AG04450 (cell line): ENCODE results near the gene RUNX2. TPM values are rescaled to one million over a fixed set of nuclear protein-coding genes. Genes with fewer than 3 reads are reported as not detected.

Experiments
- CTCF ChIA-PET: fragments of 300-600, 350-600 bp; formaldehyde crosslinking; extraction: SDS; loops from one replicate; lab custom pipeline; 2022; ENCODE audit warnings: antibody characterized with exemption, inconsistent platforms; lab: Charles Lee
- POLR2A ChIA-PET: fragments of 350-600 bp; formaldehyde crosslinking; extraction: SDS; loops from one replicate; lab custom pipeline; 2021; ENCODE audit warnings: antibody characterized with exemption, inconsistent platforms; lab: Yijun Ruan, JAX
- DNase-seq: peaks from one replicate; pipeline ENCODE4 v3.0.0-alpha.2; 2011; ENCODE audit warnings: low read depth, low spot score
- H3K27ac ChIP-seq: one replicate; pipeline ENCODE4 v1.5.1; 2012; ENCODE audit warnings: low read depth, low read length, control low read depth
- H3K27me3 ChIP-seq: one replicate; pipeline ENCODE4 v1.6.0; 2012; ENCODE audit warnings: low read length; ENCODE audit not compliant: control insufficient read depth, insufficient read depth
- H3K4me3 ChIP-seq: 2 replicates; pipeline ENCODE4 v1.5.1; 2011; ENCODE audit warnings: mild to moderate bottlenecking, low read depth, low read length, control low read depth
- H3K9me3 ChIP-seq: 2 replicates; pipeline ENCODE4 v1.5.1; 2012; ENCODE audit warnings: low read length; ENCODE audit not compliant: control insufficient read depth, insufficient read depth
- CTCF ChIP-seq: IDR thresholded peaks from 2 replicates; pipeline ENCODE4 v1.5.1; 2011; ENCODE audit warnings: low read depth, low read length, control low read depth, inconsistent platforms
- polyA plus RNA-seq: library from polyadenylated mRNA; depleted of rRNA; stranded (reverse); fragments of >200 nt; gene quantifications from 2 replicates; pipeline ENCODE4 v1.2.3, GENCODE V29; 2011

RUNX2 gene
- polyA plus RNA-seq, 1 experiment, result 3.4 TPM

GRCh38 chr6:45613656-45614055 is 285.5 kb downstream of the RUNX2 start:
- no peaks in the 10 kb centered on the region for H3K27me3 ChIP-seq
- no peaks in the 10 kb centered on the region for H3K9me3 ChIP-seq
- POLR2A ChIA-PET, result no interaction called here
- no peak overlapping the region for H3K4me3 ChIP-seq
- no peak for DNase-seq
- CTCF ChIA-PET, result interaction anchor here (1.0 kb wide), 1 partner anchor 91 kb away, joined by 3 read pairs; no protein-coding TSS in a partner anchor
- no peak overlapping the region for H3K27ac ChIP-seq
- TF ChIP-seq CTCF, result no peak

GRCh38 chr6:45614488-45615285 is 286.6 kb downstream of the RUNX2 start:
- no peak overlapping the region for H3K4me3 ChIP-seq
- no peak for TF ChIP-seq CTCF
- no peaks in the 10 kb centered on the region for H3K27me3 ChIP-seq
- CTCF ChIA-PET, result interaction anchor here (1.1 kb wide), 1 partner anchor 100 kb away, joined by 3 read pairs; no protein-coding TSS in a partner anchor
- POLR2A ChIA-PET, result no interaction called here
- H3K9me3 ChIP-seq, result no peaks in the 10 kb centered on the region
- H3K27ac ChIP-seq, result no peak overlapping the region
- no peak for DNase-seq

DNA sequence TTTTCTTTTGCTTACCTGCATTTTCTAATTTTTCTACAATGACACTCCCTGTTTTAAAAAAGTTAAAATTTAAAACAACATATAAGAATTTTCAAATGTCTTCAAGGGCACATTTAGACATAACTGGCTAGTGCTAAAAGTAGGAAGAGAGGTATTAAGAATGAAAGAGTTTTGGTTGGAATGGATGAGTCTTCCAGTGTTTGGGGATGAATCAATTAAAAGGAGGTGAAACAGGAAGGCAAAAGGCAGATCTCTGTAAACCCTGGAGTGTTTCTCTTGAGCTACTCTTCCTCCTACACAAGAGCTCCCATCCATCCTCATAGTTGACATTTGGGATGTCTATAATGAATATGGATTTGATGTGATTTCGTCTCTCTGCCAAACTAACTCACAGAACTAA is 288.1 kb downstream of the RUNX2 start:
- POLR2A ChIA-PET, result no interaction called here
- no peak for TF ChIP-seq CTCF
- CTCF ChIA-PET, result no interaction called here

DNA sequence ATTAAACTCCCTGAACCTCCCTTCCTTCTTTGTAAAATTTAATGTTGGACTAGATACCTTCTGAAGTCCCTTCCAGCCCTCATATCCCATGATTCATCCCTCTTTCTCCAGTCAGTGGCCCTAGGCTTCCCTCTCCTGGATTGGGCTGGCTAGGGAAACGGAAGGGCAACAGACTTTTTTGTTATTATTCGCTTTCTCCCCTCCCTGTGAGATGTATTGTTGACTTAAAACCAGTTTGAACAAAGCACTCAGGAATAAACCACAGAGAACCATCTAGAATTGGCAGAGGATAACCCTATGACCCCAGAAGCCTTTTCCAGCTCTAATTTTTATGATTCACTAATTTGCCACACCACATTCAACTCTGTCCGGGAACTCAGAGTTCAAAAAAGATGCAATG is 289.3 kb downstream of the RUNX2 start:
- no peaks in the 10 kb centered on the region for H3K27me3 ChIP-seq
- no peak overlapping the region for H3K27ac ChIP-seq
- no peaks in the 10 kb centered on the region for H3K9me3 ChIP-seq
- CTCF ChIA-PET, result interaction anchor here (0.6 kb wide), 1 partner anchor 1189 kb away, joined by 6 read pairs; no protein-coding TSS in a partner anchor
- DNase-seq, result no peak
- no peak for TF ChIP-seq CTCF
- POLR2A ChIA-PET, result no interaction called here
- no peak overlapping the region for H3K4me3 ChIP-seq

More for the DNA sequence above, 288.1 kb downstream of the RUNX2 start:
- Histone ChIP-seq H3K27me3 (no peaks in the 10 kb centered on the region), H3K27ac (no peak overlapping the region), H3K4me3 (no peak overlapping the region), H3K9me3 (no peaks in the 10 kb centered on the region)
- DNase-seq, result no peak

GRCh38 chr6:45618259-45618658 is 290.1 kb downstream of the RUNX2 start:
- H3K4me3 ChIP-seq, result no peak overlapping the region
- DNase-seq, result no peak
- no peak for TF ChIP-seq CTCF
- no peaks in the 10 kb centered on the region for H3K27me3 ChIP-seq
- CTCF ChIA-PET, result interaction anchor here (1.2 kb wide), 1 partner anchor 96 kb away, joined by 3 read pairs; no protein-coding TSS in a partner anchor
- POLR2A ChIA-PET, result no interaction called here
- H3K27ac ChIP-seq, result no peak overlapping the region
- no peaks in the 10 kb centered on the region for H3K9me3 ChIP-seq
